ENCODE data around the gene FAM210B. TPM values are rescaled to one million over a fixed set of nuclear protein-coding genes. Genes with fewer than 3 reads are reported as not detected.

Gene FAM210B
- total and polyA plus RNA-seq, 2 of the 8 experiments (the other 6 are each of a cell fraction or from before 2014, with no cell fraction given) = 9.4 to 15.0 TPM

DNA sequence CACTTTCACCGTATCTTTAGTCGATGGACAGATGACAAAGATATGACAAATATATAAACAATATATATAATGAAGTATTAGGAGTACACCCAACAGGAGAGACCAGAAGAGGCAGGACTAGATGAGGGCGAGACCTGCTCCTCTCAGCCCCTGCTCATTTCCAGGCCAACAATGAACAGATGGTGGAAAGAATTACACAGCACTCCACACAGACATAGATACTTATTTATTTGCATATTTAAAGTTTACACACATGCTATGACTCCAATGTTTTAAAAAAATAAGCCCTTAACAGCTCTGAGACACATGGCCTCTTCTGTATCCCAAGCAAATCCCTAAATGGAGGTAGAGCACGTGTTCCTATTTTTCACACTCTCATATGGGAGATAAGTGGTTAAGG, 10.4 kb downstream of the FAM210B start (continued):
- no peak for TF ChIP-seq GABPA (IDR thresholded peaks at IDR 0.05; ENCODE audit: borderline replicate concordance, insufficient read depth, low read length)

All from H1 (cell line).